Lower leg skin (tissue), 4 donors: ENCODE results near the gene SCYGR4. TPM values are rescaled to one million over a fixed set of nuclear protein-coding genes. Genes with fewer than 3 reads are reported as not detected.

ENCODE experiments used
- DNase-seq, 2 donors: peaks; one replicate each; pipeline ENCODE4 v3.0.0-alpha.2; 2019; ENCODE audit warnings: low spot score in 2 of 2
- H3K4me3 ChIP-seq: fragments of 200-600 bp; sonication (generic); 2 replicates; pipeline ENCODE4 v1.5.1; 2017; ENCODE audit warnings: mild to moderate bottlenecking, low read depth; ENCODE audit not compliant: poor library complexity, severe bottlenecking
- CTCF ChIP-seq, 3 donors: fragments of 450-650 bp; IDR thresholded peaks; one replicate each; pipeline ENCODE4 v1.5.1; 2016; ENCODE audit warnings: antibody characterized with exemption in 3 of 3, mild to moderate bottlenecking in 3 of 3, moderate library complexity in 2 of 3
- POLR2A ChIP-seq, 2 donors: fragments of 450-650 bp; IDR thresholded peaks; one replicate each; pipeline ENCODE4 v1.6.1; 2016 to 2017; ENCODE audit warnings: antibody characterized with exemption in 2 of 2, mild to moderate bottlenecking in 1 of 2, moderate library complexity in 1 of 2
- WGBS, 2 donors: methylation state at CpG; one replicate each; pipeline ENCODE4 v1.1.5; 2018; 5-methylcytosine and 5-hydroxymethylcytosine counted together
- intact Hi-C: fragments of 100-400 bp; cut with DNase I; formaldehyde crosslinking; loops from one replicate; pipeline ENCODE4 v1.15.0; 2023; ENCODE audit warnings: low total_unique reads
- total RNA-seq, 4 donors: library from RNA; depleted of rRNA; stranded (reverse); fragments of >200 nt; gene quantifications; one replicate each; pipeline ENCODE4 v1.1.0, GENCODE V29; 2016

SCYGR4 gene
- total RNA-seq, 4 donors from 2014 or later = 5.1 TPM; not detected in 3

DNA sequence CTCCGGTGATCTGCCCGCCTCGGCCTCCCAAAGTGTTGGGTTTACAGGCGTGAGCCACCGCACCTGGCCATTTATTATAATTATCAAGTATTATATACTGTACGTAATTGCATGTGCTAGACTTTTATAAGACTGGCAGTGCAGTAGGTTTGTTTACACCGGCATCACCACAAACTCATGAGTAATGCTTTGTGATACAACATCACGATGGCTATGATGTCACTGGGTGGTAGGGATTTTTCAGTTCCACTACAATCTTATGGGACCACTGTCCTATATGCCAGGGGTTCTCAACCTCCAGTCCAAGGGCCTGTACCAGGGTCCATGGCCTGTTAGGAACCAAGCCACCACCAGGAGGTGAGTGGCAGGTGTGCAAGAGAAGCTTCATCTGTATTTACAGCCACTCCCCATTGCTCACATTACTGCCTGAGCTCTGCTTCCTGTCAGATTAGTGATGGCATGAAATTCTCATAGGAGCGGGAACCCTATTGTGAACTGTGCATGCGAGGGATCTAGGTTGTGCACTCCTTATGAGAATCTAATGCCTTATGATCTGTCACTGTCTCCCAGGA is 9.4 kb downstream of the SCYGR4 start:
- H3K4me3 ChIP-seq = no peak overlapping the region
- DNase-seq = no peak
- intact Hi-C loops = no loop called here
- TF ChIP-seq POLR2A (IDR thresholded peaks at IDR 0.05) (no peak), CTCF (IDR thresholded peaks at IDR 0.05) (no peak)
- WGBS, 2 donors = 80 to 97% methylated on average over 10 of the region's 10 CpGs

- no peak for DNase-seq
- intact Hi-C loops = no loop called here
- TF ChIP-seq POLR2A (IDR thresholded peaks at IDR 0.05) = no peak
- no peak for TF ChIP-seq CTCF (IDR thresholded peaks at IDR 0.05)
- no peak overlapping the region for H3K4me3 ChIP-seq
- 55 to 80% methylated on average over 3 of the region's 3 CpGs for WGBS, 2 donors
Measured at GRCh38 chr2:227627769-227628168, 10.5 kb downstream of the SCYGR4 start.

DNA sequence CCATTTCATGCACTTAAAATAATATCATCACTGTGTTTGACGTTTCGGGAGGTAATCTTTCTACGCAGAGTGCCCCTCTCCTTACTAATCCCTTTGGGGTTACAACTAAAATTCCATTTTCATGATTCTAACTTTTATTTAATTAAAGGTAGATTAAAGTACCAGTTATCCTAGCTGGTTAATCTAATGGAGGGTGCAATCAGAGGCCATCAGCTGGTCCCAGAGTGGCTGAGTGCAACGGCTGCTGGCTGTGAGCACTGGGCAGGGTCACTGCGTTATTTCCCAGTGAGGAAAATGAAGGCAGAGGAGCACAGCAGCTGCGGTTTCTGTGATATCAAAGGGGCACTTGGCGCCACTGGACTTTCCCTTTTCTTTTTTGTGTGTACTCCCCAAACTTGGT is 12.1 kb downstream of the SCYGR4 start:
- 71 to 82% methylated on average over 7 of the region's 7 CpGs for WGBS, 2 donors
- TF ChIP-seq CTCF (IDR thresholded peaks at IDR 0.05) (no peak), POLR2A (IDR thresholded peaks at IDR 0.05) (no peak)
- DNase-seq = no peak
- no peak overlapping the region for H3K4me3 ChIP-seq
- intact Hi-C loops = no loop called here

- intact Hi-C loops = no loop called here
- 84 to 87% methylated on average over 3 of the region's 3 CpGs for WGBS, 2 donors
- no peak overlapping the region for H3K4me3 ChIP-seq
- no peak for TF ChIP-seq CTCF (IDR thresholded peaks at IDR 0.05)
- TF ChIP-seq POLR2A (IDR thresholded peaks at IDR 0.05) = no peak
- DNase-seq = no peak
Measured at GRCh38 chr2:227630322-227630721, 13.0 kb downstream of the SCYGR4 start.

DNA sequence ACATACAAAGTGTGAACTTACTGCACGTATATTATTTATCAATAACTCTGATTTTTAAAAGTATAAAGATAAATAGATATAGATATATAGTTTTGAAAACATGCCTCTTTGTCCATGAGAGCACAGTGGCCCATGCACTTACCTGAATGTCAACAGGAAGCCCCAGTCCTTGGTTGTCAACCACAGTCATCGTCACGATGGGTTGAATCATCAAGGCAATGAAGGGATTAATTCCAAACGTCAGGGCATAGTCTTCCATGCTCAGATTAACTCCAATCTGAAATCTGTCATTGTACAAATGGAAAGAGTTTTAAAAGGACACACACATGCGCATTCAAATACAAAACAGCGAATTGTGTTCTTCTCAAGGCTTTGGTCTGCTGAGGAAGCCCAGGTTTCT is 15.5 kb downstream of the SCYGR4 start:
- DNase-seq = no peak
- WGBS, 2 donors = 84 to 87% methylated on average over 6 of the region's 6 CpGs

More for the DNA sequence above, 15.5 kb downstream of the SCYGR4 start:
- intact Hi-C loops = no loop called here
- TF ChIP-seq POLR2A (IDR thresholded peaks at IDR 0.05) (no peak), CTCF (IDR thresholded peaks at IDR 0.05) (no peak)
- H3K4me3 ChIP-seq = no peak overlapping the region
